Omental fat pad (tissue), 4 donors: Measurements from ENCODE around the gene GDAP1L1. TPM values are rescaled to one million over a fixed set of nuclear protein-coding genes. Genes with fewer than 3 reads are reported as not detected.
A peak's percentile ranks its signal among the peaks of the same experiment; 100 is the strongest.

Source experiments
- ATAC-seq: fragments of 150-250 bp; one replicate; pipeline ENCODE4 v1.9.1; 2016; ENCODE audit warnings: mild to moderate bottlenecking, moderate library complexity; ENCODE audit not compliant: low FRiP score
- DNase-seq: peaks from one replicate; pipeline ENCODE4 v3.0.0-alpha.2; 2019; ENCODE audit warnings: low spot score
- total RNA-seq, 4 donors: library from RNA; depleted of rRNA; stranded (reverse); fragments of >200 nt; gene quantifications; one replicate each; pipeline ENCODE4 v1.1.0, GENCODE V29; 2016
- TF ChIP-seq, protein P1 (sequence below), 3 donors: fragments of 450-650 bp; IDR thresholded peaks; one replicate each; pipeline ENCODE4 v1.5.1; 2016 to 2017; ENCODE audit warnings: antibody characterized with exemption in 3 of 3, mild to moderate bottlenecking in 3 of 3, moderate library complexity in 2 of 3

GDAP1L1 gene
- total RNA-seq, 4 donors from 2014 or later, result not detected

DNA sequence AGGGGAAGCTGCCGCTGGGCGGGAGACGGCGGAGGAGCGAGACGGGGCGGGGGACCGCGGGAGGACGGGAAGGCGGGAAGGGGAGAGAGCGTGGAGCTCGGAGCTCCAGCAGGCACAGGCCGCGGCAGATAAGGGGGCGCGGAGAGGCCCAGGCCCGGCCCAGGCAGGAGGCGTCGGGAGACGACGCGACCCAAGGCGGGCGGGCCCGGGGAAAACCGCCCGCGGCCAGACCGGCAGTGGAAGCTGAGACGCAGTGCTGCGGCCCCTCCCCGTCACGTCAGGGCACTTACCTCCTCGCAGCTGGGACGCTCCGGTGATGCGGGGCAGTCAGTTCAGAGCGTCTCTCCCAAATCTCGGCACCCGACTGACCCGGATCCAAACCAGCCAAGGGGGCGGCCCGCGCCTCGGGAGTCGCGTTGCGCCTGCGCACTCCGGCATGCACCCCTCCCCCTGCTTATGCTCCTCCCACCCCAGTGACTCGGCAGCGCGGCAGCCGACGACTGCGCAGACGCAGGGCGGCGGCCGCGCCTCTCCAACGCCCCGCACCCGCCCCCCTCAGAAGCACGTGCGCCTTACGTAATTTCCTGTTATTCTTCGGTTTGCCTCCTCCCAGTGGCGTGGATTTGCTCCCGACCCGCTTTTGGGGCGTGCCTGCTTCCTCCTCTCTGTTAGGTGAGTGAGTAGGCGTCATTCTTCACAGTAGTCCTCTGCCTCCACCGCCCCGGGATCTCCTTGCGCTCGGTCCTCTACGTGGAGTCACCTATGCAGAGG lies 36.5 kb upstream of the GDAP1L1 start, which contains the start of gene OSER1:
OSER1 (minus strand) TSS at position 366 of the 771 bp plus-strand sequence. CDS start 3,814 bp downstream, outside the sequence.
- TF ChIP-seq, protein P1, sequence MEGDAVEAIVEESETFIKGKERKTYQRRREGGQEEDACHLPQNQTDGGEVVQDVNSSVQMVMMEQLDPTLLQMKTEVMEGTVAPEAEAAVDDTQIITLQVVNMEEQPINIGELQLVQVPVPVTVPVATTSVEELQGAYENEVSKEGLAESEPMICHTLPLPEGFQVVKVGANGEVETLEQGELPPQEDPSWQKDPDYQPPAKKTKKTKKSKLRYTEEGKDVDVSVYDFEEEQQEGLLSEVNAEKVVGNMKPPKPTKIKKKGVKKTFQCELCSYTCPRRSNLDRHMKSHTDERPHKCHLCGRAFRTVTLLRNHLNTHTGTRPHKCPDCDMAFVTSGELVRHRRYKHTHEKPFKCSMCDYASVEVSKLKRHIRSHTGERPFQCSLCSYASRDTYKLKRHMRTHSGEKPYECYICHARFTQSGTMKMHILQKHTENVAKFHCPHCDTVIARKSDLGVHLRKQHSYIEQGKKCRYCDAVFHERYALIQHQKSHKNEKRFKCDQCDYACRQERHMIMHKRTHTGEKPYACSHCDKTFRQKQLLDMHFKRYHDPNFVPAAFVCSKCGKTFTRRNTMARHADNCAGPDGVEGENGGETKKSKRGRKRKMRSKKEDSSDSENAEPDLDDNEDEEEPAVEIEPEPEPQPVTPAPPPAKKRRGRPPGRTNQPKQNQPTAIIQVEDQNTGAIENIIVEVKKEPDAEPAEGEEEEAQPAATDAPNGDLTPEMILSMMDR (IDR thresholded peaks at IDR 0.05), result no peak
- peak; percentile 91 for DNase-seq

GRCh38 chr20:44211177-44212039 lies 35.7 kb upstream of the GDAP1L1 start:
- DNase-seq, result no peak
- ATAC-seq, result peak; percentile 24
- TF ChIP-seq, protein P1 (IDR thresholded peaks at IDR 0.05), result no peak

More for the DNA sequence above, 36.5 kb upstream of the GDAP1L1 start, which contains the start of gene OSER1:
- peak; percentile 96 for ATAC-seq

GRCh38 chr20:44212792-44213191 lies 34.3 kb upstream of the GDAP1L1 start:
- TF ChIP-seq, protein P1 (IDR thresholded peaks at IDR 0.05), result no peak
- ATAC-seq (no peak), DNase-seq (no peak)

GRCh38 chr20:44215125-44215524 lies 32.0 kb upstream of the GDAP1L1 start:
- TF ChIP-seq, protein P1 (IDR thresholded peaks at IDR 0.05), result no peak
- DNase-seq, result peak; percentile 42
- no peak for ATAC-seq

DNA sequence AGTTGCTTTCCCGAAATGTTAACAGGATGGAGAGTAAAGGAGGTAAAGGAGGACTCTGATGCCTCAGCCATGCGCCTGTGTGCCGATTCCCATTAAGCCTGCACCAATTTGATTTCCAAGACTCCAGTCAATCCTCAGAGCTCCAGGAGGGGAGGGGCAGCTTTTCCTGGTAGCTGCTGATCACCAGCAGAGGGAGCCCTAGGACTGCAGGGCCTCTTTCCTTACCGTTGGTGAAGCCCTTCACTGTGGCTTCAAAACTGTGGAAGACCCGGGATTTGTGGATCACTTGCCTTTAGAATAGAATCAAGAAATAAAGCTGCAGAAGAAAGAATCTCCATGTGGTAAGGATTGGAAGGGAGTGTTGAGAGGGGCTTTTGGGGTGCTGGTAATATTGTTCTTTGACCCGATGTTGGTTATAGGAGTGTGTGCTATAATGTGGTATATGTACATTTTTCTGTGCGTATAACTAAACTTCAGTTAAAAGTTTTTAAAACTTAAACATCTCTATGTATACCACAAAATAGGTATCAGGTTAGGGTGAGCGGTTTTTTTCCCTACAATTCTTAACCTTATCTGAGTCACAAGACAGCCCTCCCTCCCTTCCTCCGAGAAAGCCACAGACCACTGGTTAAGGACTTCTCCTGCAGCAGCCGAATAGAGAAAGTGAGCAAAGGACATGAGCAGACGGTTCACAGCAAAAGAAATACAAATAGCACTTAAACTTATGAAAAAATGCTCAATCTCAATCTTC lies 29.6 kb upstream of the GDAP1L1 start:
- TF ChIP-seq, protein P1 (IDR thresholded peaks at IDR 0.05), result peak in 1 of 3 donors; percentile 26
- ATAC-seq (peak; percentile 24), DNase-seq (no peak)

DNA sequence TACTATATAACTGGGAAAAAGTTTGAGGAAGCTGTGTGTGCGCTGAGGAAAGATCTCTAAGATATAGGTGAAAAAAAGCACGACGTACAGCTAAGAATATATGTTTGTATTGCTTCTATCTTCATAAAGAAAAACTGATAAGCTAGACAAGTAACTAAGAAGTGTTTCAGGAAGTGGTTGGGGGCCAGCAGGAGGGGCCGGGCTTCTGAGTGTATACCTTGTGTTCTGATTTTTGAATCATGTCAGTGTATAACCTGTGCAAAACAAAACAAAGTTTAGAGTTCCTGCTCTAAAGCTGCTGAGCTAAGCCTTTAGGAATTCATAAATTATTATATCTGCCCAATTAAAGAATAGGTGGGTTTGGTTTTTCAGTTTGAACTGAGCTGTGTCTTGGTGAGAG lies 28.7 kb upstream of the GDAP1L1 start:
- TF ChIP-seq, protein P1 (IDR thresholded peaks at IDR 0.05), result no peak
- ATAC-seq (no peak), DNase-seq (no peak)
